Breast epithelium (tissue), 3 donors: ENCODE measurements around the gene CD2BP2.

Experiments
- CTCF ChIP-seq, 3 donors: fragments of 450-650 bp; IDR thresholded peaks; one replicate each; pipeline ENCODE4 v1.5.1; 2016 to 2017; ENCODE audit warnings: antibody characterized with exemption in 3 of 3, mild to moderate bottlenecking in 3 of 3, moderate library complexity in 3 of 3
- POLR2AphosphoS5 ChIP-seq, 3 donors: sonication (generic); formaldehyde crosslinking; IDR thresholded peaks; one replicate each; pipeline ENCODE4 v1.6.1; 2017; ENCODE audit warnings: antibody characterized with exemption in 3 of 3

- TF ChIP-seq CTCF (IDR thresholded peaks at IDR 0.05): no peak
- no peak for TF ChIP-seq POLR2AphosphoS5 (IDR thresholded peaks at IDR 0.05)
These were observed 525 bp downstream of the CD2BP2 start for GRCh38 chr16:30354423-30355143.
